GM19372 (cell line): ENCODE data around the gene MECP2.
"Not testable (repeated sequence)": the region's sequence is repeated elsewhere in the genome, so short reads cannot be mapped to it uniquely, and the experiment has no call there.

Experiments
- ATAC-seq: cut with Tn5 transposase; IDR thresholded peaks from one replicate; pipeline ENCODE4 v1.9.1; 2021; ENCODE audit warnings: mild to moderate bottlenecking, low read depth, moderate library complexity; ENCODE audit not compliant: unreplicated experiment

MECP2 gene

DNA sequence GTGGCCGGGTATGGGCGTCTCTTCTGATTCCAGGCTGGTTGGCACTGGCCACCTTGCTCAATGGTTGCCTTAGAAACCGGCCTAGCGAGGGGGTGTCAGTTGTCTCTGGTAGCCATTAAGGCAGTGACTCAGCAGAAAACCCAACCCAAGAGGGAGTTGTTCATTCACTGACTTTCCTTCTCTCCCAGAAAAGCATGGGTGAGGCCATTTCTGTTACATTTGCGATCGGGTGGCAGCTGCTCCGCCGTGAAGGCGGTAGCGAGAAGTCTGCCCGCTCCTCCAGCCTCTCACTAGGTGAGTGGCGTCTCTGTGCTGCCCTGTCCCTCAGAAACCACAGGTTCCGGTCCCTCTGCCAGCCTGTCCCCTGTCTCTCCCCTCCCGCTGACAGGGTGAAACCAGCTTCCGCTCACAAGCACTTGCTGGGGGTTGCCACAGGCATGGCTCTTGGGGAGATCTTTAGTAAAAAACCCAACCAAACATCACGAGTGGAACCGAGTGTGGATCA is 95.2 kb downstream of the MECP2 start:
- ATAC-seq: no peak

DNA sequence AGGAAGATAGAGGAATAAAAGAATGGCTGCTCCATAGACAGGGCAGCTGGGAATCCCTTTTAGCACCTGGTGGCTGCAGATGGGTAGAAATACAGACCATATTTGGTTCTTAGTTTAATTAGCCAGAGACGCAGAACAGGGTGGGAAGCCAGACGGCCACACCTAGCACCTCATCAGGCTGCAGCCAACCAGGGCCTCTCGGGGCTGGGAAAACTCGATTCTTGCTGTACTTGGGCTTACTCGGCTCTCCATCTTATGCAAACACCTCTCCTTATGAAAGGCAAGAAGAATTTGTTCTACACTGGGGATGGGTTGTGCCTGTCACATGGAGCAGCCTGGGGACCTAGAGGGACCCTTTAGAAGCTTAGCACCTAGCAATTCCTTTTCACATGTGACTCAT is 97.5 kb downstream of the MECP2 start:
- no peak for ATAC-seq

- no peak for ATAC-seq
These were observed 98.0 kb downstream of the MECP2 start for GRCh38 chrX:153999359-154000037.

DNA sequence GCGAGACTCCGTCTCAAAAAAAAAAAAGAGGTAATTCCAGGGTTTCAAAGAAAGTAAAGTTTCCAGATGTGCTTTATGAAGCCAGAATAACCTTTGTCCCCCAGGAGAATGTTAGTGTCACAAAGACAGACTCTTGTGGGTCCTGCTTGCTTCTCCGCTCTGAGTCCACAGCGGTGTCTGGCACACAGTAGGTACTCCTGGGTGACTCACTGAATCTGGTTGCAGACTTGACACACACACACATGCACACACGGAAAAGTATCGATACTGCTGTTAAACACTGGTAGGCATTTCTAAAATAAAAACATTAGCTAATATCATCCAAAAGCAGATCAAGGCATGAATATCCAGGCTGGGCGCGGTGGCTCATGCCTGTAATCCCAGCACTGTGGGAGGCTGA is 102.0 kb downstream of the MECP2 start:
- ATAC-seq: no peak

DNA sequence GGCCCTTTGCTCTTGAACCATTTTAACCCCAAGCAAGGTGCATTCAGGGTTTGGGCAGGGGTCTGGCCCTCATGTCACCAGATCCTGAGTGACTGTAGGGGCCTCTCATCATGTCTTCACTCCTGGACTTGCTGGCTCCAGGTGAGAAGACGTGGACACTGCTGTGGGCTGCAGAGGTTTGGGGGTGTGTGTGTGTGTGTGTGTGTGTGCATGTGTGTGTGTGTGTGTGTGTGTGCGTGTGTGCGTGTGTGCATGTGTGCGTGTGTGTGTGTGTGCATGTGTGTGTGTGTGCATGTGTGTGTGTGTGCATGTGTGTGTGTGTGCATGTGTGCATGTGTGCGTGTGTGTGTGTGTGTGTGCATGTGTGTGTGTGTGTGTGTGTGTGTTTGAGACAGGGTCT is 103.1 kb downstream of the MECP2 start:
- not testable (repeated sequence) for ATAC-seq

GRCh38 chrX:153993978-153994377 is 103.5 kb downstream of the MECP2 start:
- ATAC-seq: no peak

GRCh38 chrX:153993079-153993478 is 104.4 kb downstream of the MECP2 start:
- no peak for ATAC-seq

DNA sequence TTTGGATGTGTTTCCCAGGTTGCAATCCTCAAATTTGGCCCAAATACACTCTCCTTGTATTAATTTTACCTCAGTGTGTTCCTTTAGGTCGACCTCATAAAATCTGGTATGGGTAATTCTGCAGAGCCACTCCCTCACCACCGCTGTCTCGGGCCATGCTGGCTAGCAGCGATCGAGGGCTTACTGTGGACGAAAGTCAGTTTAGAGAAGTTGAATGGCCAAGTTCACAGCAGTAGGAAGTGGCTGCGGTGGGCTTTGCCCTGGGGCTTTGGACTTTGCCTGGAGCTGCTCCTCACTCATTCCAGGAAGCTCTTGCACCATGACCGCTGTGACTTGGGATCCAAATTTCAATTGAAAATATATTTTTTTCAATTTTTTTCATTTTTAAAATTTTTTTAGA is 105.3 kb downstream of the MECP2 start:
- ATAC-seq: no peak

DNA sequence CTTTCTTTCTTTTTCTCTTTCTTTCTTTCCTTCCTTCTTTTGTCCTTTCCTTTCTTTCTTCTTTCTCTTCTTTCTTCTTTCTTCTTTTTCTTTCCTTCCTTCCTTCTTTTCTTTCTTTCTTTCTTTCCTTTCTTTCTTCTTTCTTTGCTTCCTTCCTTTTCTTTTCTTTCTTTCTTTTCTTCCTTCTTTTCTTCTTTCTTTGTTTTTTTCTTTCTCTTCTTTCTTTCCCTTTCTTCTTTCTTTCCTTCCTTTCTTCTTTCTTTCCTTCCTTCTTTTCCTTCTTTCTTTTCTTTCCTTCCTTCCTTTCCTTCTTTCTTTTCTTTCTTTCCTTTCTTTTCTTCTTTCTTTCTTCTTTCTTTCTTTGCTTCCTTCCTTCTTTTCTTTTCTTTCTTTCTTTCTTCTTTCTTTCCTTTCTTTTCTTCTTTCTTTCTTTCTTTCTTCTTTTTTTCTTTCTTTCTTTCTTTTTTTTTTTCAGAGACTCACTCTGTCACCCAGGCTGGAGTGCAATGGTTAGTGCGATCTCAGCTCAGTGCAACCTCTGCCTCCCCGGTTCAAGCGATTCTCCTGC is 106.4 kb downstream of the MECP2 start:
- ATAC-seq: no peak

DNA sequence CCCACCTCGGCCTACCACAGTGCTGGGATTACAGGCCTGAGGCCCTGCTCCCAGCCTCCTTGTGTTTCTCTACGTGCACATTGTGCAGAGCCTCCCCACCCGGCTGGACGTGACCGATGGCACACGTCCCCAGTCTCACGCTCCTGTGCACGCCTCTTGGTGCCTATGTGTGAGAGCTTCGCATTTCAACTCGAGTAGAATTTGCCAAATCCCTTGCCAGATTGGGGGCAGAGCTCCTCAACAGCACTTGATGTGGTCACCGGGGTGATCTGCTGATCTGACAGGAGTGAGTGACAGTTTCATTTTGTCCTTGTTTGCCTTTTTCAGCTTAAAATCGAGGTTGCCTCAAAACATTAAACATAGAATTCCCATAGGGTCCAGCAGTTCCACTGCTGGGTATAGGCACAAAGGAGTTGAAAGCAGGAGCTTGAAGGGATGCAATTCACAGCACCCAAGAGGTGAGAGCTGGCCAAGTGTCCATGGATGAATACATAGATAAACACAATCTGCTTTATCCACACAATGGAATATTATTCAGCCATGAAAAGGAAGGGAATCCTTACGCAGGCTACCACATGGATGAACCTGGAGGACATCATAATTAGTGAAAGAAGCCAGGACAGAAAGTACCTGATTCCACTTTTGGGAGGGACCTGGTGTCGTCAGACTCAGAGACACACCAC is 107.4 kb downstream of the MECP2 start:
- ATAC-seq: no peak

DNA sequence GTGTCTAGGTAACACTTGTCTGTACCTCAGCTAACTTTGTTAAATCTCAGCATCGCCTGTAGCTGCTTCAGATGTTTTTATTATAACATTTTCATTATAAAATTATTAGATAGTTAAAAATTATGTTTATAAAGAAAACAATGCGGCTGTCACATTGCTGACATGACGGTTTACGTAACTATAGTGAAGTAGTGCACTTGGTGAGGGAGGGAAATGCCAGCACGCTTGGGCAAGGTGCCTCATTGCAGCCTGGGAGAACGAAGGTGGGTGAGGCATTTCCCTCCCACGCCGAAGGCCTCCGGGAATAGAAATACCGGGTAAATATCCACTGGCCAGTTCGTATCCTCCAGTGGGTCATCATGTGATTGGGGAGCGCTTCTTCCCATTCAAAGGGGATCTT is 109.0 kb downstream of the MECP2 start:
- no peak for ATAC-seq

DNA sequence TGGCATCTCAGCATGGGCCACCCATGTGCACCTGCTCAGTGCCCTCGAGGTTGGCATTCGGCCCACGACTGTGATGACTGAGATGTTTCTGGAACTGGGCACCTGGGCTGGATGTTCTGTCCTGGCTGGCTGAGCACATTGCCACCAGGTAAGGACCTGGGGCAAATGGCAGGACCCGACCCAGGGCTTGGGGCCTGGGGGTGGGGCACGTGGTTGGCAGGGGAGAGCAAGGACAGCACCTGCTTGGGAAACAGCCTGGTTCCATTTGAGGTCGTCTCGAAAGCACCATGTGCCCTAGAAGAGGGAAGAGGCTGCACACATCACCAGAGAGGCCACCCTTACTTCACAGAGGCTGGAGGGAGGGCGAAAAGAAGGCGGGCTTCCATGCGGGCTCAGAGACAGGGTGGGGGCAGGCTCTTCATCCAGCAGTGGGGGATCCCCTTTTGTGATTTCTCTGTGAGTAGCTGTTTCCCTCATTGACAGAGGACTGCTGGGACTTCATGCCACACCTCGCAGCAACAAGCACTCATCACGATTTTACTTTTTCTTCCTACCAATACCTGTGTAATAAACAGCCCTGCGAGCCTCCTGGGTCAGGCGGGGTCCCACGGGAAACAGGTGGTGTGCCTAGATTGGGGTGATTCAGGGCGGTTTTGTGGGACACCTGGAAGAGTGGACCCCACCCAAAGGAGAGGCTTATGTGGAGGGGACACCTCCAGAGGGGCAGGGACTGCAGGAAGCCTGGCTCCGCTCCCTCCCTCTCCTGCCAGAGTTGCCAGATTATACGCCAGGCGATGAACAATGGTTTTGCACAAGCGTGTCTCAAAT is 113.0 kb downstream of the MECP2 start:
- ATAC-seq: no peak

DNA sequence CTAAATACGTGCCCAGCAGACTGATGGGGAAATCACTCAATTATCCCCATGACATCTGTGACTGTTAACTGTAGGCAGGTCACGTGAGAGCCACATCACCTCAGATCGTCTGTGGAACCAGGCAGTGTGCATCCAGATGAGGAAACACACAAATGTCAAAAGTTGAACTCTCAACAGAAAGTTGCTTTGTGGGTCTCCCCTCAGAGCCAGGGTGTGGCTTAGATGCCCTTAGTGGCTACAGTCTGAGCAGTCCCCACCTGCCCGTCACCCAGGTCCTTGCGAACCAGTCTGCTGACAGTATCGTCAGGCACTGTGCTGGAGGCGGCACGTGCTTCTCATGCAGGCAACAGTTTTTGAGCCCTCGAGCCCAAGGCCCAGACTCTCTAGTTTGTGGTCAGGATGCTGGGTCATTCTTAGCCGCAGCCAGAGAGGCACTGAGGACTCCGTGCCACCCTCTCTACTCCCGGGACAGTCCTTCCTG is 114.2 kb downstream of the MECP2 start:
- no peak for ATAC-seq

DNA sequence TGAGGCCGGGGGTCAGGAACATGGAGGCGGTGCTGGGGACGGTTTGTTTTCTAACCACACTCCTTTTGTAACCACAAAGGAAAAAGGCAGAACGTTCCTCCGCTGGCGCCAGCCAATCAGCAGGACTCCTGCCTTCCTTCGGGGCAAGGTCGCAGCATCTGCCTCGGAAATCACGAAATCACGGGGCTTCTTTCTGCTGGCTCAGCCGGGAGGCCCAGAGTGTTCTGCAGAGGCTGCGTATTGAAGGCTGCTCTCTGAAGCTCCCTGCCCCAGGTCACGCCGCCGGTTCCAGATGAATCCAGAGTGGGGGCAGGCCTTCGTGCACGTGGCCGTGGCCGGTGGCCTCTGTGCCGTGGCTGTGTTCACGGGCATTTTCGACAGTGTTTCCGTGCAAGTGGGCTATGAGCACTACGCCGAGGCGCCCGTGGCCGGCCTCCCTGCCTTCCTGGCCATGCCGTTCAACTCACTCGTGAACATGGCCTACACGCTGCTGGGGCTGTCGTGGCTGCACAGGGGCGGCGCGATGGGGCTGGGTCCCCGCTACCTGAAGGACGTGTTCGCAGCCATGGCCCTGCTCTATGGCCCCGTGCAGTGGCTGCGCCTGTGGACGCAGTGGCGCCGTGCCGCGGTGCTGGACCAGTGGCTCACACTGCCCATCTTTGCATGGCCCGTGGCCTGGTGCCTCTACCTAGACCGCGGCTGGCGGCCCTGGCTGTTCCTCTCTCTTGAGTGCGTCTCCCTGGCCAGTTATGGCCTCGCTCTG is 115.6 kb downstream of the MECP2 start:
- ATAC-seq: no peak

- ATAC-seq: no peak
These were observed 116.3 kb downstream of the MECP2 start for GRCh38 chrX:153981231-153981630.

GRCh38 chrX:153980394-153980793 is 117.1 kb downstream of the MECP2 start:
- not testable (repeated sequence) for ATAC-seq

DNA sequence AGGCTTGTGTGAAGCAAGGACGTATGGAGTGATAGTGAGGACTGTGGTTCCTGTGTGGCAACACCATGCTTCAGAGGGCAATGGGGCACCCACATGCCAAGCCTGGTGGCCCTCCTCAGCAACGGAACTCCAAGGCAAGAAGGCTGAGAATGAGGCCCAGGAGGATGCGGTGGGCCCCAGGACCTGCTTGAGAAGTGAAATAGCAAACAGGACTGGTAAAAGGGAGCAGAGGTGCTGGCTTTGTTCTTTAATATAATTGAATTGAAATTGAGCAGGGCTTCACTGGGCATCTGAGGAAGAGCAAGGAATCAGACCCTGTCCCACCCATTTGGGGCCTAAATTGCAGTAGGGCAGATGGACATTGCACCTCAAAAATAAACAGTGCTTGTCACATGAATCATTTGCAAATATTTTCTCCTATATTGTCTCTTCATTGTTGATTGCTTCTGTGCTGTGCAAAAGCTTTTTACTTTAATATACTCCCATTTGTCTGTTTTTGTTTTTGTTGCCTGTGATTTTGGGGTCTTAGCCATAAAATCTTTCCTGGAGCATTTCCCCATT is 122.7 kb downstream of the MECP2 start:
- no peak for ATAC-seq

DNA sequence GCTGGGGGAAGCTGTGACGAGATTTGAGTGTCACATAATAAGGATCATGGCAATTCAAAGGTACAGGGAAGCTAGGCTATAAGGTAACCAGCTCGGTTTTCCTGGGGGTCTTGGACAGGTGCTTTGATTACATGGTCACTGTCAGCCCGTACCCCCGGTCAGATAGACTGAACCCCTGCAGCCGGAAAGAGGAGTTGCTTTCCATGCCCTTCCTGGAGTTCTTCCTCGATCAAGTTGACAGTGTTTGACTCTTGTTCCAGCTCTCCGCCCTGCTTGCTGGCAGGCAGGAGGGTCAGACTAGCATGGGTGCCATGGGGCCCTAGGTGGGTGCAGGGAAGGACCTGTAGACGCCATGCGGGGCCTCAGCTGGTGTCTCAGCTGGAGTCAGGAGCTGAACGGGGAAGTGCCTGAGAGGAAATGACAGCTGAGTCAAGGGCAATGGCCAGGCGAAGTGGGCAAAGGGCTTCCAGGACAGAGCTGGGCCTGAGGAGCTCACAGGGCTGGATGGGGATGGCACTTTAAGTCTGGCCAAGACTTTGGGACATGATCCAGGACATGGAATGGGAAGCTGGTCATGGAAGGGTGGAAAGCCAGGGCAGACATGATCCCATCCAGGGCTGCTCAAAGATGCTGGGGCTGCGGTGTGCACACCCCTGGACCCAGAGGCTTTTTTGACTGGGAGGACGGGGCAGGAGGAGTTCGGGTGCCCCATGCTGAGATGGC is 123.4 kb downstream of the MECP2 start:
- no peak for ATAC-seq
